H9 (cell line): ENCODE measurements around the gene BMP2K. TPM values are rescaled to one million over a fixed set of nuclear protein-coding genes. Genes with fewer than 3 reads are reported as not detected.

Experiments
- DNase-seq: peaks from one replicate; pipeline ENCODE4 v3.0.0-alpha.2; 2017
- H2AFZ ChIP-seq: one replicate; pipeline ENCODE4 v1.6.1; 2013; ENCODE audit warnings: mild to moderate bottlenecking, low read length, control low read depth, moderate library complexity
- H2AK5ac ChIP-seq: 2 replicates; pipeline ENCODE4 v1.6.1; 2013; ENCODE audit warnings: low read length, control low read depth, mixed read lengths; ENCODE audit not compliant: insufficient read length
- H2BK120ac ChIP-seq: one replicate; pipeline ENCODE4 v1.6.1; 2013; ENCODE audit warnings: low read depth, mild to moderate bottlenecking, low read length, control low read depth, inconsistent platforms; ENCODE audit not compliant: poor library complexity, severe bottlenecking
- H2BK12ac ChIP-seq: 2 replicates; pipeline ENCODE4 v1.6.1; 2013; ENCODE audit warnings: low read length, control low read depth, mixed read lengths, low read depth; ENCODE audit not compliant: insufficient read length
- H2BK15ac ChIP-seq: 2 replicates; pipeline ENCODE4 v1.6.1; 2013; ENCODE audit warnings: low read depth, low read length, control low read depth
- H2BK20ac ChIP-seq: one replicate; pipeline ENCODE4 v1.6.1; 2013; ENCODE audit warnings: low read depth, mild to moderate bottlenecking, low read length, control low read depth, inconsistent platforms; ENCODE audit not compliant: poor library complexity, severe bottlenecking
- H2BK5ac ChIP-seq: 2 replicates; pipeline ENCODE4 v1.6.1; 2013; ENCODE audit warnings: low read length, control low read depth, mixed read lengths; ENCODE audit not compliant: insufficient read length
- H3K14ac ChIP-seq: 2 replicates; pipeline ENCODE4 v1.6.1; 2013; ENCODE audit warnings: low read length, control low read depth; ENCODE audit not compliant: insufficient read depth
- H3K18ac ChIP-seq: 2 replicates; pipeline ENCODE4 v1.6.1; 2013; ENCODE audit warnings: low read depth, mild to moderate bottlenecking, mixed read lengths, low read length, control low read depth; ENCODE audit not compliant: insufficient read length
- H3K23ac ChIP-seq: 2 replicates; pipeline ENCODE4 v1.6.1; 2013; ENCODE audit warnings: low read length, control low read depth, mixed read lengths, low read depth; ENCODE audit not compliant: insufficient read length
- H3K23me2 ChIP-seq: 2 replicates; pipeline ENCODE4 v1.6.1; 2013; ENCODE audit warnings: low read depth, mild to moderate bottlenecking, mixed read lengths, low read length, control low read depth; ENCODE audit not compliant: insufficient read length, poor library complexity, severe bottlenecking
- H3K27ac ChIP-seq: 2 replicates; pipeline ENCODE4 v1.5.1; 2013; ENCODE audit warnings: low read length, control low read depth, mixed read lengths, low read depth; ENCODE audit not compliant: insufficient read length
- H3K27me3 ChIP-seq: 2 replicates; pipeline ENCODE4 v1.6.1; 2013; ENCODE audit warnings: low read length, control low read depth, inconsistent platforms; ENCODE audit not compliant: insufficient read depth
- H3K4ac ChIP-seq: 2 replicates; pipeline ENCODE4 v1.6.1; 2013; ENCODE audit warnings: low read depth, mild to moderate bottlenecking, control low read depth, inconsistent platforms, low read length, moderate library complexity
- H3K4me1 ChIP-seq: 2 replicates; pipeline ENCODE4 v1.6.1; 2013; ENCODE audit warnings: low read length, control low read depth, inconsistent platforms; ENCODE audit not compliant: insufficient read depth
- H3K4me2 ChIP-seq: 2 replicates; pipeline ENCODE4 v1.6.1; 2013; ENCODE audit warnings: low read length, control low read depth, mixed read lengths; ENCODE audit not compliant: insufficient read length, insufficient read depth
- H3K56ac ChIP-seq: 2 replicates; pipeline ENCODE4 v1.6.1; 2013; ENCODE audit warnings: low read depth, mild to moderate bottlenecking, mixed read lengths, low read length, control low read depth; ENCODE audit not compliant: insufficient read length
- H3K79me1 ChIP-seq: 2 replicates; pipeline ENCODE4 v1.6.1; 2013; ENCODE audit warnings: low read depth, mild to moderate bottlenecking, moderate library complexity, low read length, control low read depth, inconsistent platforms; ENCODE audit not compliant: insufficient read depth, poor library complexity, severe bottlenecking
- H3K79me2 ChIP-seq: 2 replicates; pipeline ENCODE4 v1.6.1; 2013; ENCODE audit warnings: low read length, control low read depth, inconsistent platforms; ENCODE audit not compliant: insufficient read depth
- H3K9ac ChIP-seq: 2 replicates; pipeline ENCODE4 v1.6.1; 2013; ENCODE audit warnings: low read length, control low read depth, mixed read lengths; ENCODE audit not compliant: insufficient read length; ENCODE audit errors: extremely low read depth
- H3K9me3 ChIP-seq: one replicate; pipeline ENCODE4 v1.6.1; 2013; ENCODE audit warnings: low read depth, low read length, inconsistent platforms; ENCODE audit not compliant: control insufficient read depth
- H3T11ph ChIP-seq: one replicate; pipeline ENCODE4 v1.6.1; 2013; ENCODE audit warnings: mild to moderate bottlenecking, low read length, control low read depth, inconsistent platforms
- H4K20me1 ChIP-seq: one replicate; pipeline ENCODE4 v1.6.1; 2013; ENCODE audit not compliant: control insufficient read depth, insufficient read length, insufficient read depth
- H4K5ac ChIP-seq: 2 replicates; pipeline ENCODE4 v1.6.1; 2013; ENCODE audit warnings: low read depth, mild to moderate bottlenecking, mixed read lengths, low read length, control low read depth; ENCODE audit not compliant: insufficient read length
- H4K8ac ChIP-seq: replicated peaks from 2 replicates; pipeline ENCODE4 v1.6.1; 2013; ENCODE audit warnings: low read length, control low read depth, mixed read lengths, low read depth; ENCODE audit not compliant: insufficient read length
- H4K91ac ChIP-seq: 2 replicates; pipeline ENCODE4 v1.6.1; 2013; ENCODE audit warnings: low read depth, mild to moderate bottlenecking, moderate library complexity, mixed read lengths, low read length, control low read depth; ENCODE audit not compliant: insufficient read length
- H3K27ac Mint-ChIP-seq, 3 experiments: 2 replicates in 2 of 3; 3 replicates in 1 of 3; pipeline ENCODE4 v1.8.0; 2020 to 2021; ENCODE audit warnings: mixed read lengths in 3 of 3, mild to moderate bottlenecking in 1 of 3, moderate library complexity in 1 of 3
- H3K27me3 Mint-ChIP-seq: 2 replicates; pipeline ENCODE4 v1.8.0; 2021; ENCODE audit warnings: low read depth, mild to moderate bottlenecking, moderate library complexity, mixed read lengths
- H3K36me3 Mint-ChIP-seq, 3 experiments: 2 replicates in 2 of 3; 3 replicates in 1 of 3; pipeline ENCODE4 v1.8.0; 2020 to 2021; ENCODE audit warnings: low read depth in 3 of 3, mixed read lengths in 3 of 3; ENCODE audit not compliant: insufficient read depth in 1 of 3
- H3K4me1 Mint-ChIP-seq, 2 experiments: 2 replicates each; pipeline ENCODE4 v1.8.0; 2020; ENCODE audit warnings: mixed read lengths in 2 of 2
- H3K4me3 Mint-ChIP-seq, 2 experiments: 2 replicates in 1 of 2; 3 replicates in 1 of 2; pipeline ENCODE4 v1.8.0; 2020 to 2021; ENCODE audit warnings: mild to moderate bottlenecking in 2 of 2, mixed read lengths in 2 of 2, moderate library complexity in 1 of 2
- H3K9me3 Mint-ChIP-seq, 2 experiments: 2 replicates in 1 of 2; 3 replicates in 1 of 2; pipeline ENCODE4 v1.8.0; 2020; ENCODE audit warnings: mild to moderate bottlenecking in 2 of 2, mixed read lengths in 2 of 2, moderate library complexity in 1 of 2
- WGBS: extraction: QIAGEN DNeasy Blood & Tissue Kit; methylation state at CpG from one replicate; pipeline ENCODE4 v1.1.7; 2013; ENCODE audit warnings: missing lambda C conversion rate, low lambda C conversion rate, mixed read lengths; ENCODE audit not compliant: insufficient read length; ENCODE audit errors: extremely low coverage; 5-methylcytosine and 5-hydroxymethylcytosine counted together
- total RNA-seq: library from RNA; stranded (reverse); gene quantifications from 2 replicates; pipeline ENCODE4 v1.2.1, GENCODE V29; 2021
- TF ChIP-seq, protein P1 (sequence below): fragments of 200-600 bp; sonication (generic); conservative IDR thresholded peaks from 3 replicates; pipeline ENCODE4 v1.8.0; 2021; ENCODE audit warnings: antibody characterized with exemption, mild to moderate bottlenecking

BMP2K gene
- total RNA-seq, 1 experiment from 2014 or later = 26.4 TPM

DNA sequence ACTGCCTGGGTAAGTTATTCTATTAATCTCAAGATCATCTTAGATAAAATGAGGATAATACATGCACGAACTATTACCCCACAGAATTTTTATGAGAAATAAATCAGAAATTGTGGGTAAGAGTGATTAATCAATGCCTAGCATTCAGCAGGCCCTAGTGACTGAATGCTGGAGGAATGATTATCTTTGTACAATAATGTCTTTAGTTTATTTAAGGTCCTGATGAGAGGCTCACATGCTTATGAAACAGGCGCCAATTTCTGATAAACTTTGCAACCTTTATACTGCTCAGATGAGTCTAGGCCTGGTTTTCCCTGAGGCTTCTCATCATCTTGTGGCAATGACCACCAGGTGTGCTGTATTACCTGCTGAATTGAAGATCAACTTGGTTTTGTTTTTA is 27.8 kb upstream of the BMP2K start:
- Histone ChIP-seq H2BK15ac (no peak overlapping the region), H3K27me3 (no peaks in the 10 kb centered on the region), H3K18ac (no peak overlapping the region), H4K91ac (no peak overlapping the region), H3K56ac (no peak overlapping the region), H3K23ac (no peak overlapping the region), H2BK12ac (no peak overlapping the region), H3K4me1 (no peaks in the 10 kb centered on the region), H4K5ac (no peak overlapping the region), H3K4me2 (no peak overlapping the region), H3T11ph (no peak overlapping the region), H3K23me2 (no peaks in the 10 kb centered on the region), H2AK5ac (no peak overlapping the region), H3K14ac (no peak overlapping the region), H3K4ac (no peak overlapping the region), H2BK5ac (no peak overlapping the region), H2BK20ac (no peak overlapping the region), H4K8ac (no peak overlapping the region), H3K79me2 (no peaks in the 10 kb centered on the region), H3K9me3 (no peaks in the 10 kb centered on the region), H2BK120ac (no peak overlapping the region), H3K27ac (no peak overlapping the region), H4K20me1 (no peaks in the 10 kb centered on the region), H3K9ac (no peak overlapping the region), H2AFZ (no peak overlapping the region), H3K79me1 (no peaks in the 10 kb centered on the region)
- no peaks in the 10 kb centered on the region for H3K9me3 Mint-ChIP-seq
- TF ChIP-seq, protein P1, sequence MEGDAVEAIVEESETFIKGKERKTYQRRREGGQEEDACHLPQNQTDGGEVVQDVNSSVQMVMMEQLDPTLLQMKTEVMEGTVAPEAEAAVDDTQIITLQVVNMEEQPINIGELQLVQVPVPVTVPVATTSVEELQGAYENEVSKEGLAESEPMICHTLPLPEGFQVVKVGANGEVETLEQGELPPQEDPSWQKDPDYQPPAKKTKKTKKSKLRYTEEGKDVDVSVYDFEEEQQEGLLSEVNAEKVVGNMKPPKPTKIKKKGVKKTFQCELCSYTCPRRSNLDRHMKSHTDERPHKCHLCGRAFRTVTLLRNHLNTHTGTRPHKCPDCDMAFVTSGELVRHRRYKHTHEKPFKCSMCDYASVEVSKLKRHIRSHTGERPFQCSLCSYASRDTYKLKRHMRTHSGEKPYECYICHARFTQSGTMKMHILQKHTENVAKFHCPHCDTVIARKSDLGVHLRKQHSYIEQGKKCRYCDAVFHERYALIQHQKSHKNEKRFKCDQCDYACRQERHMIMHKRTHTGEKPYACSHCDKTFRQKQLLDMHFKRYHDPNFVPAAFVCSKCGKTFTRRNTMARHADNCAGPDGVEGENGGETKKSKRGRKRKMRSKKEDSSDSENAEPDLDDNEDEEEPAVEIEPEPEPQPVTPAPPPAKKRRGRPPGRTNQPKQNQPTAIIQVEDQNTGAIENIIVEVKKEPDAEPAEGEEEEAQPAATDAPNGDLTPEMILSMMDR = peak; percentile 35; the same call in 2 of the 3 replicates
- no peak for DNase-seq
- no peaks in the 10 kb centered on the region for H3K27me3 Mint-ChIP-seq
- no peak overlapping the region for H3K27ac Mint-ChIP-seq
- H3K36me3 Mint-ChIP-seq = no peaks in the 10 kb centered on the region
- H3K4me3 Mint-ChIP-seq = no peak overlapping the region
- H3K4me1 Mint-ChIP-seq = no peaks in the 10 kb centered on the region
- WGBS = no CpG with 5 or more reads among the region's 2 CpGs
